Endometrial microvascular endothelial cells (primary cell): Measurements from ENCODE around the gene COMP. TPM values are rescaled to one million over a fixed set of nuclear protein-coding genes. Genes with fewer than 3 reads are reported as not detected.

Experiments used
- in situ Hi-C: cut with HindIII; loops from 2 replicates; pipeline ENCODE4 v1.10.0; 2017; ENCODE audit warnings: low sequenced_read_pairs, low pct_unique_long_range_greater_than_20kb; ENCODE audit errors: inconsistent ontology term
- total RNA-seq: library from RNA; depleted of rRNA; stranded (reverse); fragments of >200 nt; gene quantifications from one replicate; pipeline ENCODE4 v1.2.3, GENCODE V29; 2015; ENCODE audit errors: inconsistent ontology term

COMP gene
- total RNA-seq, 1 donor from 2014 or later, result not detected

GRCh38 chr19:18788529-18789421 is 2.3 kb downstream of the COMP start:
- in situ Hi-C loops, result no loop called here

GRCh38 chr19:18785179-18786124 is 5.7 kb downstream of the COMP start:
- in situ Hi-C loops, result no loop called here

- in situ Hi-C loops, result no loop called here
Measured at GRCh38 chr19:18784786-18785120, 6.4 kb downstream of the COMP start.

GRCh38 chr19:18783958-18784785 is 6.9 kb downstream of the COMP start:
- in situ Hi-C loops, result no loop called here

- in situ Hi-C loops, result no loop called here
Measured at GRCh38 chr19:18782559-18783225, 8.4 kb downstream of the COMP start.

GRCh38 chr19:18781885-18782527 is 9.1 kb downstream of the COMP start:
- in situ Hi-C loops, result no loop called here

- in situ Hi-C loops, result no loop called here
Measured at GRCh38 chr19:18781047-18781600, 10.0 kb downstream of the COMP start.

- in situ Hi-C loops, result no loop called here
Measured at GRCh38 chr19:18780631-18781030, 10.5 kb downstream of the COMP start.

- in situ Hi-C loops, result no loop called here
Measured at GRCh38 chr19:18780081-18780480, 11.0 kb downstream of the COMP start.

- in situ Hi-C loops, result no loop called here
Measured at GRCh38 chr19:18778826-18779495, 12.1 kb downstream of the COMP start.

GRCh38 chr19:18778076-18778389 is 13.1 kb downstream of the COMP start:
- in situ Hi-C loops, result no loop called here

GRCh38 chr19:18777301-18778075 is 13.6 kb downstream of the COMP start:
- in situ Hi-C loops, result no loop called here

GRCh38 chr19:18776736-18777135 is 14.4 kb downstream of the COMP start:
- in situ Hi-C loops, result no loop called here

GRCh38 chr19:18776288-18776594 is 14.9 kb downstream of the COMP start:
- in situ Hi-C loops, result no loop called here

- in situ Hi-C loops, result no loop called here
Measured at GRCh38 chr19:18775586-18776287, 15.4 kb downstream of the COMP start.

- in situ Hi-C loops, result no loop called here
Measured at GRCh38 chr19:18774782-18775444, 16.2 kb downstream of the COMP start.
